Gastroesophageal sphincter (tissue), 4 donors: ENCODE results near the gene DDX20. TPM values are rescaled to one million over a fixed set of nuclear protein-coding genes. Genes with fewer than 3 reads are reported as not detected.

ENCODE experiments used
- ATAC-seq: fragments of 150-250 bp; one replicate; pipeline ENCODE4 v1.9.1; 2016; ENCODE audit warnings: mild to moderate bottlenecking, moderate library complexity
- H3K27ac ChIP-seq, 4 donors: fragments of 200-600 bp; sonication (generic) in 3 of 4; 1 replicate in 3 of 4; 2 replicates in 1 of 4; pipeline ENCODE4 v1.5.1; 2016 to 2019
- H3K27me3 ChIP-seq: fragments of 200-600 bp; sonication (generic); one replicate; pipeline ENCODE4 v1.5.1; 2019
- H3K36me3 ChIP-seq, 2 donors: fragments of 200-600 bp; sonication (generic); one replicate each; pipeline ENCODE4 v1.5.1; 2019; ENCODE audit warnings: control low read depth in 1 of 2
- H3K4me1 ChIP-seq, 3 donors: fragments of 200-600 bp; sonication (generic); 1 replicate in 2 of 3; 2 replicates in 1 of 3; pipeline ENCODE4 v1.5.1; 2016 to 2019; ENCODE audit warnings: control low read depth in 2 of 3
- H3K4me3 ChIP-seq, 2 donors: fragments of 200-600 bp; sonication (generic); one replicate each; pipeline ENCODE4 v1.5.1; 2019; ENCODE audit warnings: mild to moderate bottlenecking in 1 of 2, moderate library complexity in 1 of 2
- H3K9me3 ChIP-seq, 3 donors: fragments of 200-600 bp; sonication (generic); one replicate each; pipeline ENCODE4 v1.5.1; 2017 to 2019; ENCODE audit warnings: control low read depth in 2 of 3
- EP300 ChIP-seq: sonication (generic); formaldehyde crosslinking; IDR thresholded peaks from one replicate; pipeline ENCODE4 v1.6.1; 2017; ENCODE audit warnings: antibody characterized with exemption, mild to moderate bottlenecking
- POLR2A ChIP-seq, 2 donors: fragments of 450-650 bp; IDR thresholded peaks; one replicate each; pipeline ENCODE4 v1.6.1; 2017; ENCODE audit warnings: antibody characterized with exemption in 2 of 2, mild to moderate bottlenecking in 2 of 2, moderate library complexity in 1 of 2
- POLR2AphosphoS5 ChIP-seq: sonication (generic); formaldehyde crosslinking; IDR thresholded peaks from one replicate; pipeline ENCODE4 v1.6.1; 2017; ENCODE audit warnings: antibody characterized with exemption
- WGBS, 2 donors: methylation state at CpG; one replicate each; pipeline ENCODE4 v1.1.5; 2018; ENCODE audit warnings: low coverage in 1 of 2; 5-methylcytosine and 5-hydroxymethylcytosine counted together
- total RNA-seq, 4 donors: library from RNA; depleted of rRNA; stranded (reverse); fragments of >200 nt; gene quantifications; one replicate each; pipeline ENCODE4 v1.1.0, GENCODE V29; 2016
- TF ChIP-seq, protein P1 (sequence below), 4 experiments: fragments of 200-600 bp in 2 of 4; fragments of 450-650 bp in 2 of 4; sonication (generic) in 1 of 4; IDR thresholded peaks; one replicate each; pipeline ENCODE4 v1.5.1; 2017 to 2019; ENCODE audit warnings: antibody characterized with exemption in 4 of 4, mild to moderate bottlenecking in 2 of 4, moderate library complexity in 2 of 4

DDX20 gene
- total RNA-seq, 4 donors from 2014 or later = 11.6 to 24.4 (median 14.8) TPM

DNA sequence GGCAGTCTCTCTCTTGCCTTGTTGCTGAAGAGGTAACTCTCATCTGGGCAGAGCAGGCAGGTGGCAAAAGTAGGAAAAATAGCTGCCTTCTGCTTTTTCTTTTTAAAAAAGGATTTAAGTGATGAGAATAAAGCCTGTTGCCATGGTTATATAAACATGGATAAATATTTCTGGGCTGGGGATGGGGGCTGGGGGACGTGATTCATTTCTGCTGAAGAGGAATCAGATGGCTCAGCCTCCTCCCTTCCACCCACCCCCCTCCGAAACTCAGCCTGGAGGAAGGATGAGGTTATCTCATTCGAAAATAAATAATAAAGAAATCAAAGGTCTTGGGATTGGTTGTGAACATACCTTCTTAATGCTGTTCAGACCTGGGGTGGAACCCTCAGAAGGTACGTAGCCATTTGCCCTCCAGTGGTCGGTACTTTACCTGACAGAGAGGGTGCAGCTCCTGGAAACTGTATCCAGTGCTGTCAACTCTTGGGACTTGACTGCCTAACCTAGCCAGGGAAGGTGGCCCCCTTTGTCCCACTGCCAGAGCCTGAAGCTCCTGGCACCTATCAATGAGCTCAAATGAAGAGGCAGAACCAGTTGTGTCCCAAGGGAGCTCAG lies 12.7 kb upstream of the DDX20 start:
- 55 to 60% methylated on average over 4 to 5 of the region's 5 CpGs for whole genome bisulfite sequencing, 2 donors

GRCh38 chr1:111743679-111744101 lies 12.0 kb upstream of the DDX20 start:
- no peaks in the 10 kb centered on the region for H3K27me3 ChIP-seq
- peaks cover 0 to 27% (median 0%) of the 10 kb centered on the region in 3 donors for H3K4me1 ChIP-seq
- no peaks in the 10 kb centered on the region for H3K36me3 ChIP-seq
- H3K9me3 ChIP-seq = no peaks in the 10 kb centered on the region
- no peak for ATAC-seq
- no peak overlapping the region for H3K4me3 ChIP-seq
- 40 to 78% methylated on average over 1 to 2 of the region's 3 CpGs for WGBS, 2 donors
- TF ChIP-seq, protein P1, sequence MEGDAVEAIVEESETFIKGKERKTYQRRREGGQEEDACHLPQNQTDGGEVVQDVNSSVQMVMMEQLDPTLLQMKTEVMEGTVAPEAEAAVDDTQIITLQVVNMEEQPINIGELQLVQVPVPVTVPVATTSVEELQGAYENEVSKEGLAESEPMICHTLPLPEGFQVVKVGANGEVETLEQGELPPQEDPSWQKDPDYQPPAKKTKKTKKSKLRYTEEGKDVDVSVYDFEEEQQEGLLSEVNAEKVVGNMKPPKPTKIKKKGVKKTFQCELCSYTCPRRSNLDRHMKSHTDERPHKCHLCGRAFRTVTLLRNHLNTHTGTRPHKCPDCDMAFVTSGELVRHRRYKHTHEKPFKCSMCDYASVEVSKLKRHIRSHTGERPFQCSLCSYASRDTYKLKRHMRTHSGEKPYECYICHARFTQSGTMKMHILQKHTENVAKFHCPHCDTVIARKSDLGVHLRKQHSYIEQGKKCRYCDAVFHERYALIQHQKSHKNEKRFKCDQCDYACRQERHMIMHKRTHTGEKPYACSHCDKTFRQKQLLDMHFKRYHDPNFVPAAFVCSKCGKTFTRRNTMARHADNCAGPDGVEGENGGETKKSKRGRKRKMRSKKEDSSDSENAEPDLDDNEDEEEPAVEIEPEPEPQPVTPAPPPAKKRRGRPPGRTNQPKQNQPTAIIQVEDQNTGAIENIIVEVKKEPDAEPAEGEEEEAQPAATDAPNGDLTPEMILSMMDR (IDR thresholded peaks at IDR 0.05) = no peak
- TF ChIP-seq POLR2A (IDR thresholded peaks at IDR 0.05) (no peak), POLR2AphosphoS5 (no peak), EP300 (no peak)
- no peak overlapping the region for H3K27ac ChIP-seq

More for the DNA sequence above, 12.7 kb upstream of the DDX20 start:
- ATAC-seq = no peak
- H3K27me3 ChIP-seq = no peaks in the 10 kb centered on the region
- H3K36me3 ChIP-seq = no peaks in the 10 kb centered on the region
- H3K4me1 ChIP-seq = peaks cover 0 to 27% (median 4%) of the 10 kb centered on the region in 3 donors
- no peaks in the 10 kb centered on the region for H3K9me3 ChIP-seq
- no peak overlapping the region for H3K27ac ChIP-seq
- H3K4me3 ChIP-seq = no peak overlapping the region
- TF ChIP-seq POLR2AphosphoS5 (no peak), EP300 (no peak), POLR2A (IDR thresholded peaks at IDR 0.05) (no peak)
- TF ChIP-seq, protein P1 (IDR thresholded peaks at IDR 0.05) = no peak

DNA sequence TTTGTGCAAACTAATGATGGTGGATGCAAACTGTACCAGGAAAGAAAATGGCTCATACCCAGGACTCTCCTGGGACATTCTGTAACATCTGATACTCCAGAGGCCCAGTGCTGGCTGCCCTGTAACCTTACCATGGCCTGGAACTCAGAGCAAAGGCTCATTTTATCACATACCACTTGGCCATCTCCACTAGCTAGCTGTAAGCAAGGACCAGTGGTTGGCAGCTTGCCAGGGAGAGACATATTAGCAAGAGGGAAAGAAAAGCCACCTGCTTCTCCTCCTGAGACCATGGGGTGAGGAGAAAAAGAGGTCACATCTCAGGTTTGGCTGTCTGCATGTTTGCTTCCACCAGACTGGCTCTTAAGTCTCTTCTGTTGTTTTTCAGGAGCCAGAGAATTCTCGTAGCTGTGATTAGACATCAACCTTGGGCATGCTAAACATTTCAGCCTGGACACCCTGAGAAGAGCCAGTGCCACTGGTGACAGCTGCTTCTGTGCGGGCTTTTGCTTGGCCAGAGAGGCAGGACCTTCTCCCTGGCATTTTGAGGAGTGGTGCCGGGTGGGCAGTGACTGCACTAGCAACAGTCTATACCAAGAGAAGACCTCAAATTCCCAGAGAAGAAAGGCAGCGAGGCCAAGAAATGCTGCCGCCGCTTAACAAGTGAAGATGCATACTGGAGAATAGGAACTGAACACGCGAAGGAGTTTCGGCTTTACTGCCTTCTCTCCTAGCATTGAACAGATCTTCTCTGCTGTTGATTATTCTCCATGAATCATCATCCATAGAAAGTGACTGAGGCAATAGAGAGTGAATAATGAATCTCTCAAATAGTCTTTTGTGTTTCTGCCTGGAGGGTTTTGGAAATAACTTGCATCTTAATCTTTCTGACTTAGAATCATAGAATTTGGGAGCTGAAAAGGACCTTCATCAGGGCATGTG lies 9.8 kb upstream of the DDX20 start:
- no peak overlapping the region for H3K4me3 ChIP-seq
- peaks cover 0 to 24% (median 0%) of the 10 kb centered on the region in 3 donors for H3K4me1 ChIP-seq
- TF ChIP-seq, protein P1 (IDR thresholded peaks at IDR 0.05) = no peak
- TF ChIP-seq POLR2A (IDR thresholded peaks at IDR 0.05) = no peak
- TF ChIP-seq EP300 = no peak
- no peak for TF ChIP-seq POLR2AphosphoS5
- H3K9me3 ChIP-seq = no peaks in the 10 kb centered on the region
- H3K27me3 ChIP-seq = no peaks in the 10 kb centered on the region
- H3K27ac ChIP-seq = no peak overlapping the region
- ATAC-seq = no peak
- H3K36me3 ChIP-seq = no peaks in the 10 kb centered on the region
- 84 to 90% methylated on average over 6 to 7 of the region's 9 CpGs for WGBS, 2 donors

GRCh38 chr1:111746614-111746999 lies 9.1 kb upstream of the DDX20 start:
- Histone ChIP-seq H3K4me1 (peaks cover 0 to 28% (median 0%) of the 10 kb centered on the region in 3 donors), H3K27me3 (no peaks in the 10 kb centered on the region), H3K4me3 (no peak overlapping the region), H3K9me3 (no peaks in the 10 kb centered on the region), H3K27ac (no peak overlapping the region), H3K36me3 (no peaks in the 10 kb centered on the region)
- no peak for ATAC-seq
- WGBS, 2 donors = 80 to 100% methylated on average over 1 to 2 of the region's 2 CpGs
- TF ChIP-seq EP300 (no peak), POLR2AphosphoS5 (no peak), POLR2A (IDR thresholded peaks at IDR 0.05) (no peak)
- TF ChIP-seq, protein P1 (IDR thresholded peaks at IDR 0.05) = no peak
